ENCODE measurements around the gene MACROD2. TPM values are rescaled to one million over a fixed set of nuclear protein-coding genes. Genes with fewer than 3 reads are reported as not detected.
A peak's percentile ranks its signal among the peaks of the same experiment; 100 is the strongest.

Gene MACROD2
- total RNA-seq, 3 donors from 2014 or later, result 3.2 to 7.6 (median 6.4) TPM

- Histone ChIP-seq H3K9me3 (no peaks in the 10 kb centered on the region), H3K4me1 (ENCODE audit: low read depth) (peaks cover 4% of the 10 kb centered on the region), H3K4me3 (no peak overlapping the region), H3K36me3 (ENCODE audit: low read depth) (no peaks in the 10 kb centered on the region)
- TF ChIP-seq CTCF (IDR thresholded peaks at IDR 0.05), result no peak
- DNase-seq, result no peak
- ATAC-seq, result no peak
- intact Hi-C loops (cut with DNase I, micrococcal nuclease), result no loop called here
Observed at GRCh38 chr20:15594158-15594695, 1598.9 kb downstream of the MACROD2 start.

GRCh38 chr20:15596220-15596890 is 1601.0 kb downstream of the MACROD2 start:
- Histone ChIP-seq H3K4me1 (ENCODE audit: low read depth) (peaks cover 4% of the 10 kb centered on the region), H3K4me3 (no peak overlapping the region), H3K9me3 (no peaks in the 10 kb centered on the region), H3K36me3 (ENCODE audit: low read depth) (no peaks in the 10 kb centered on the region)
- no peak for TF ChIP-seq CTCF (IDR thresholded peaks at IDR 0.05)
- DNase-seq (no peak), ATAC-seq (no peak)
- intact Hi-C loops (cut with DNase I, micrococcal nuclease), result no loop called here

GRCh38 chr20:15597306-15597705 is 1602.0 kb downstream of the MACROD2 start:
- peak in 1 of 3 donors; percentile 29 for DNase-seq
- Histone ChIP-seq H3K9me3 (no peaks in the 10 kb centered on the region), H3K4me3 (no peak overlapping the region), H3K36me3 (ENCODE audit: low read depth) (no peaks in the 10 kb centered on the region), H3K4me1 (ENCODE audit: low read depth) (peaks cover 4% of the 10 kb centered on the region)
- TF ChIP-seq CTCF (IDR thresholded peaks at IDR 0.05), result no peak
- ATAC-seq, result peak; percentile 90
- intact Hi-C loops (cut with DNase I, micrococcal nuclease), result no loop called here

GRCh38 chr20:15599961-15600360 is 1604.6 kb downstream of the MACROD2 start:
- ATAC-seq, result no peak
- no peak for TF ChIP-seq CTCF (IDR thresholded peaks at IDR 0.05)
- Histone ChIP-seq H3K9me3 (no peaks in the 10 kb centered on the region), H3K36me3 (ENCODE audit: low read depth) (no peaks in the 10 kb centered on the region), H3K4me3 (no peak overlapping the region), H3K4me1 (ENCODE audit: low read depth) (peaks cover 4% of the 10 kb centered on the region)
- DNase-seq, result no peak
- intact Hi-C loops (cut with DNase I, micrococcal nuclease), result no loop called here

- Histone ChIP-seq H3K4me1 (ENCODE audit: low read depth) (peaks cover 4% of the 10 kb centered on the region), H3K4me3 (no peak overlapping the region), H3K36me3 (ENCODE audit: low read depth) (no peaks in the 10 kb centered on the region), H3K9me3 (no peaks in the 10 kb centered on the region)
- ATAC-seq (no peak), DNase-seq (no peak)
- TF ChIP-seq CTCF (IDR thresholded peaks at IDR 0.05), result no peak
- intact Hi-C loops (cut with DNase I, micrococcal nuclease), result no loop called here
Observed at GRCh38 chr20:15600565-15600964, 1605.2 kb downstream of the MACROD2 start.
